Glomerular visceral epithelial cell (primary cell): Measurements from ENCODE around the gene SOWAHA.
"Not testable (repeated sequence)": the region's sequence is repeated elsewhere in the genome, so short reads cannot be mapped to it uniquely, and the experiment has no call there.

ENCODE experiments used
- DNase-seq: peaks from one replicate; pipeline ENCODE4 v3.0.0-alpha.2; 2016; ENCODE audit errors: extremely low spot score

SOWAHA gene

GRCh38 chr5:132853323-132853722, 40.2 kb downstream of the SOWAHA start:
- DNase-seq = no peak

GRCh38 chr5:132853790-132854189, 40.7 kb downstream of the SOWAHA start:
- no peak for DNase-seq

- no peak for DNase-seq
Observed at GRCh38 chr5:132854301-132854700, 41.2 kb downstream of the SOWAHA start.

- not testable (repeated sequence) for DNase-seq
Observed at GRCh38 chr5:132854992-132855391, 41.9 kb downstream of the SOWAHA start.

- DNase-seq = no peak
Observed at GRCh38 chr5:132856011-132856410, 42.9 kb downstream of the SOWAHA start.

GRCh38 chr5:132859889-132860437, 46.9 kb downstream of the SOWAHA start:
- no peak for DNase-seq

- DNase-seq = no peak
Observed at GRCh38 chr5:132860742-132861141, 47.6 kb downstream of the SOWAHA start.

- no peak for DNase-seq
Observed at GRCh38 chr5:132865668-132866341, 52.7 kb downstream of the SOWAHA start.
